Brain microvascular endothelial cell (primary cell): Measurements from ENCODE around the gene MYOZ3.

Experiments
- DNase-seq: peaks from one replicate; pipeline ENCODE4 v3.0.0-alpha.2; 2020
- H3K27ac ChIP-seq: fragments of 250-450 bp; sonication (Bioruptor Pico); 2 replicates; pipeline ENCODE4 v1.5.1; 2020; ENCODE audit warnings: mild to moderate bottlenecking, moderate library complexity
- H3K27me3 ChIP-seq: fragments of 250-450 bp; sonication (Bioruptor Pico); replicated peaks from 2 replicates; pipeline ENCODE4 v1.5.1; 2020; ENCODE audit warnings: mild to moderate bottlenecking
- H3K36me3 ChIP-seq: fragments of 250-450 bp; sonication (Bioruptor Pico); replicated peaks from 2 replicates; pipeline ENCODE4 v1.5.1; 2020; ENCODE audit warnings: mild to moderate bottlenecking
- H3K4me3 ChIP-seq: 2 replicates; pipeline ENCODE4 v1.5.1; 2011; ENCODE audit warnings: low read depth, mild to moderate bottlenecking, control low read depth, low read length, moderate library complexity
- in situ Hi-C: cut with HindIII; loops from 2 replicates; pipeline ENCODE4 v1.10.0; 2017; ENCODE audit warnings: low sequenced_read_pairs, low pct_ligation_motif_present
- TF ChIP-seq, protein P1 (sequence below): IDR thresholded peaks from 2 replicates; pipeline ENCODE4 v1.5.1; 2011; ENCODE audit warnings: low read depth, mild to moderate bottlenecking, moderate library complexity, low read length, control low read depth, inconsistent platforms; ENCODE audit errors: missing control alignments

Gene MYOZ3

DNA sequence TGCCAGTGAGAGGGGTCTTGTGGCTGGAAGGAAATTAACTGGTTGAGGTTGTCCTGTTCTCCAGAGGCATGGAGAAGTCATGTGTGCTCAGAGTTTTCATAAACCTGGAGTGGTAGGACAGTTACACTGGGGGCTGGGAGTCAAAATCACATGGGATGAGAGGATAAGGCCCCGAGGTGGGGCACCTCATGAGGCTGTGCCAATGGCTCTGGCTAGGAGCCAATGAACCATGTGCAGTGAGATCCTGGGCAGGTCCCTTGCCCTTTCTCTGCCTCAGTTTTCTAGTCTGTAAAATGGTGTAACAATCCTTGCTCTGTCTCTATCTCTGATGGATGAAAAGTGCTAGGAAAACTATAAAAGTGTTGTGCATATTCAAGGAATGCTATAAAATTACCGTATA, 27.6 kb upstream of the MYOZ3 start:
- Histone ChIP-seq H3K27me3 (no peaks in the 10 kb centered on the region), H3K4me3 (no peak overlapping the region), H3K36me3 (no peaks in the 10 kb centered on the region), H3K27ac (no peak overlapping the region)
- DNase-seq = no peak
- TF ChIP-seq, protein P1, sequence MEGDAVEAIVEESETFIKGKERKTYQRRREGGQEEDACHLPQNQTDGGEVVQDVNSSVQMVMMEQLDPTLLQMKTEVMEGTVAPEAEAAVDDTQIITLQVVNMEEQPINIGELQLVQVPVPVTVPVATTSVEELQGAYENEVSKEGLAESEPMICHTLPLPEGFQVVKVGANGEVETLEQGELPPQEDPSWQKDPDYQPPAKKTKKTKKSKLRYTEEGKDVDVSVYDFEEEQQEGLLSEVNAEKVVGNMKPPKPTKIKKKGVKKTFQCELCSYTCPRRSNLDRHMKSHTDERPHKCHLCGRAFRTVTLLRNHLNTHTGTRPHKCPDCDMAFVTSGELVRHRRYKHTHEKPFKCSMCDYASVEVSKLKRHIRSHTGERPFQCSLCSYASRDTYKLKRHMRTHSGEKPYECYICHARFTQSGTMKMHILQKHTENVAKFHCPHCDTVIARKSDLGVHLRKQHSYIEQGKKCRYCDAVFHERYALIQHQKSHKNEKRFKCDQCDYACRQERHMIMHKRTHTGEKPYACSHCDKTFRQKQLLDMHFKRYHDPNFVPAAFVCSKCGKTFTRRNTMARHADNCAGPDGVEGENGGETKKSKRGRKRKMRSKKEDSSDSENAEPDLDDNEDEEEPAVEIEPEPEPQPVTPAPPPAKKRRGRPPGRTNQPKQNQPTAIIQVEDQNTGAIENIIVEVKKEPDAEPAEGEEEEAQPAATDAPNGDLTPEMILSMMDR = no peak
- in situ Hi-C loops = no loop called here

DNA sequence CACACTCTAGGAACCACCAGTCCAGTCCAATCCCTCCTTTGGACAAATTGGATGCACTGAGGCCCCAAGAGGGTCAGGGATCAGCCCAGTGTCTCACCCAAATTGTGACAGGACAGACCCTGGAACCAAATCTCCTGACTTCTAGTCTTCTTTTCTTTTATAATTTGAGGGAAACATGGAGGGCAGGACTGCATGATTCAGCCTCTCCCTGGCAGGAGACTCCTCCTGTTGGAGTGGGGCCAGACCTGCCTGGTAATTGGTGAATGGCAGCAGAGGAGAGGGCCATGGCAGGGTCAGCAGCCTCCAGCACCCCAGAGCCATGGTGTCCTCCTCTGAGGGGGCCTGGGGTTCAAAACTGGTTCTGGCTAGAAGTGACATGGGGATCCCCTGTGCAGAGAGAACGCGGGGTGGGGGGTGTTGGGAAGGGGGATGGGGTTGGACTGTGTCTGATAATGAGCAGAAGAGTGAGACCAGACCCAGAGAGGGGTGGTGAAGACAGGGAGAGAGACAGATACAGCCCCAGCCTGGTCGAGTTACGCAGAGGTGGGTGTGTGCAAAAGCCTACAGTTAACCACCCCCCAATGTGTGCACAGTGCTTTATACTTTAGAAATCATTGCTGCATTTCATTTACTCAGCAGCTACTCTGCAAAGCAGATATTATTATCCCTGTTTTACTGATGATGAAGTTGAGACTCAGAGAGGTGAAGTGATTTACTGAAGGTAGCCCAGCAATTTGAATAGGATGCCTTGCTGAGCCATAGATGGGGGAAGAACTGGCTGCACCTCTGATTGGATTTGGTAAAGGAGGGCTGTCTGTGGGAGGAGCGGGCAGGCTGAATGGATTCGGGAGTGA, 24.4 kb upstream of the MYOZ3 start:
- Histone ChIP-seq H3K36me3 (no peaks in the 10 kb centered on the region), H3K27me3 (no peaks in the 10 kb centered on the region), H3K27ac (peak overlapping the region; percentile 57), H3K4me3 (no peak overlapping the region)
- peak; percentile 67 for DNase-seq
- TF ChIP-seq, protein P1 = no peak
- in situ Hi-C loops = no loop called here

DNA sequence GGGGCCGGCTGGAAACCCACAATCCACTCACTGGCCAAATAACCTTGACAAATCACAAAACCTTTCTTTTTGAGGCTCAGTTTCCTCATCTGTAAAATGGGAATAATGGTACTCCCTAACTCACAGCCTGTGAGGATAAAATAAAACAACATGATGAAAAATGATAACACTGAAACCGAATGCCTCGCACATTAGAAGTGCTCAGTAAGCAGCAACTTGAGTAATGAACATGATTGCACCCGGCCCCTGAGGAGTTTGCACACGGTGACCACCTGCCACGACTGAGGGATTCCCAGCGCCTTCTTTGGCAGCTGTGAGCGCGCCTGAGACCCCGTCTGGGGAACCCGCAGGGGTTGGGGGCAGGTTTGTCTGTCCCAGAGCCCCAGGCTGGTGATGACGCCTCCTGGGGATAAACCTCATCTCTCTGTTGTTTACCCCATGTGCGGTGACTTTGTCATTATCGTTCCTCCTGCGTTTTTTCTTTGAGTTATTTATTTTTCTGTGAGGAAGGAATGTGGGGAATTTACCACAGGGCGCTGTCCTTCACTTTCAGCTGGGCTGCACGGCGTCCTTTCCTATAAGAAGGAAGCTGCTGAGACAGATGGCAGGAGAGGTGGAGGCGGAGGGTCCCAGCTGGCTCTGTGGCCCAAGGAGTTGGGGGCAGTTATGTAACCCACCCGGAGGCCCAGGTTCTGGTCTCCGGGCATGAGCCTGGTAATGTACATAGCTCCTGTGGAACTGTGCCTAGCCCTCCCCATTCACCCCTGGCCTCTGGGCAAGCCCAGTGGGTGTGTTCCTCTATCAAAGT, 23.6 kb upstream of the MYOZ3 start:
- Histone ChIP-seq H3K27ac (peak overlapping the region; percentile 57), H3K36me3 (no peaks in the 10 kb centered on the region), H3K27me3 (no peaks in the 10 kb centered on the region), H3K4me3 (no peak overlapping the region)
- TF ChIP-seq, protein P1 = no peak
- in situ Hi-C loops = no loop called here
- peak; percentile 85 for DNase-seq

DNA sequence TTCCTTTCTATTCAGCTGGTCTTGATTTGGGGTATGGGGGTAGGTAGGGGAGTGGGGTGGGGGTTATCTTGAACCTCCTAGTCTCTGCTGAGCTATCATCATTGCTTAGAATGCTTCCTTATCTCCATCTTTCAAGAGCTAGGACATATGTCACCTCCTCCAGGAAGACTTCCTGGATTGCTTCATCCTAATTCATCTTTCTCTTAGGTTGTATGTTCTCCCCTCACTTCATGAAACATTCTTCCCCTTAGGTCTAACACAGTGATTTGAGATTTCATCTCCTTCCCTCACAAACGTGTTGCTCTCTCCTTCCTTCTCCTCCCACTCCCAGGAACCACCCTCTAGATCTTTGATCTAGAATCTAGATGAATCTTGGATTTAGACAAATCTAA, 23.0 kb upstream of the MYOZ3 start:
- H3K36me3 ChIP-seq = no peaks in the 10 kb centered on the region

DNA sequence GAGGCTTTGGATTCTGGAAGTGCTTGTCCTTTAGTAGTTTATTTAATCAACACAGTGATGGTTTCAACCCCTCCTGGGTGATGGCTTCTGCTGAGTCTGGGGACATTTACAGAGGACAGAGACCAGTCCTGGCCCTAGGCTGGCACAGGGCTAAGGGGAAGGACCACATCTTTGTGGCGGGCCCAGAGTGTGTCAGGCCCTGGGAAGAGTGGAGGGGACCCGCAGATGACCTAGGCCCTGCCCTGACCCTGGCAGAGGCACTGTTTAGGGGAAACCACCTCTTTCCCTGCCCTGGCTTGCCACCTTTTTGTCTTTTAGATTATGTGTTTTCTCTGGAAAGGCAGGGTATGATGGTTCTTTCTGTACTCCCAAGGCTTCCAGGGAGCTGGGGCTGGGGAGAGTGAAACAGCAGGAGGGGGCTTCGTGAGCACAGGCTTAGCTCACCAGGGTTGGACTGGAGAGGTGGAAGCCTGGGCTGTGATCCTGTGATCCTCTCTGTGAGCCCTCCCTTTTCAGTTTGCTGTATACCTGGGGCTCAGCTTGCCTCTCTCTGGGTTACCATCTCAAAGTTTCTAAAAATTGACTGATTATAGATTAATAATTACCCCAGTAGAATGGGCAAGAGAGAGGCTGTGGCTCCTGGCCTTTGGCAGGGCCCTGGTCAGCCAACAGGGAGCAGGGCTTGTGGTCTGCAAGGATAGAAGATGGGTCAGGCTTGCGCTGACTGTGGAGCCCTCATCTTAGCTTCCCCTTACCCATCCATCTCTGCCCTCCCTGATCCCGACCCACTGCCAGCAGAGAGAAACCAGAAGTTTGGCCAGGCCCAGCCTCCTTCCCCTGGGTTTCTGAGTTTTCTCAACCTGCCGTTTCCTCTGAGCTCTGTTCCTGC, 22.3 kb upstream of the MYOZ3 start:
- TF ChIP-seq, protein P1 = no peak
- in situ Hi-C loops = no loop called here
- no peak overlapping the region for H3K27ac ChIP-seq
- H3K36me3 ChIP-seq = no peaks in the 10 kb centered on the region
- H3K4me3 ChIP-seq = no peak overlapping the region
- no peak for DNase-seq
- H3K27me3 ChIP-seq = no peaks in the 10 kb centered on the region

More for the DNA sequence above, 23.0 kb upstream of the MYOZ3 start:
- no peak overlapping the region for H3K4me3 ChIP-seq
- TF ChIP-seq, protein P1 = no peak
- no peak overlapping the region for H3K27ac ChIP-seq
- H3K27me3 ChIP-seq = no peaks in the 10 kb centered on the region
- in situ Hi-C loops = no loop called here
- no peak for DNase-seq
